Epidermal melanocyte (primary cell): ENCODE measurements around the gene EIF2A.

Experiments used
- DNase-seq: peaks from one replicate; pipeline ENCODE4 v3.0.0; 2011; ENCODE audit warnings: low spot score; ENCODE audit not compliant: insufficient read length

The EIF2A gene

DNA sequence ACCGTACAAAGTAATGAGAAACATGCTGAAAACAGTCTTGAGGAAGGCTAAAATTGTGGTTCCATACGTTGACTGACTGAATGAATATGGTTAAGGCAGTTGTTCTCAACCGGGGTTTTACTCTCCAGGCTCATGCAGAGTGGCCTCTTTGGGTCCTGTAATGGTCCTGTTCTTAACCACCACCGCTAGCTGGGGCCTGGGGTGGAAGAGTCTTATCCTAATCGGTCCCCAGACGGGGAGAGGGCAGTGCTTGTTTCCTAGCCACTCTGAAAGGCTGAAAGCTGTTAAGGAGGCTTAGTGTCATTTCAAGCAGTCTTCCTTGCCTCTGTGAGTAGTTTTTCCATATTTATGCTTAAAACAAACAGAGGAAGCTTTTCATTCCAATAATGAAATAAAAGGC is 88.5 kb downstream of the EIF2A start:
- DNase-seq = no peak

GRCh38 chr3:150635526-150635925 is 88.9 kb downstream of the EIF2A start:
- no peak for DNase-seq
